ENCODE measurements around the gene AMH. TPM values are rescaled to one million over a fixed set of nuclear protein-coding genes. Genes with fewer than 3 reads are reported as not detected.

The AMH gene
- polyA plus RNA-seq, 1 experiment, result not detected

DNA sequence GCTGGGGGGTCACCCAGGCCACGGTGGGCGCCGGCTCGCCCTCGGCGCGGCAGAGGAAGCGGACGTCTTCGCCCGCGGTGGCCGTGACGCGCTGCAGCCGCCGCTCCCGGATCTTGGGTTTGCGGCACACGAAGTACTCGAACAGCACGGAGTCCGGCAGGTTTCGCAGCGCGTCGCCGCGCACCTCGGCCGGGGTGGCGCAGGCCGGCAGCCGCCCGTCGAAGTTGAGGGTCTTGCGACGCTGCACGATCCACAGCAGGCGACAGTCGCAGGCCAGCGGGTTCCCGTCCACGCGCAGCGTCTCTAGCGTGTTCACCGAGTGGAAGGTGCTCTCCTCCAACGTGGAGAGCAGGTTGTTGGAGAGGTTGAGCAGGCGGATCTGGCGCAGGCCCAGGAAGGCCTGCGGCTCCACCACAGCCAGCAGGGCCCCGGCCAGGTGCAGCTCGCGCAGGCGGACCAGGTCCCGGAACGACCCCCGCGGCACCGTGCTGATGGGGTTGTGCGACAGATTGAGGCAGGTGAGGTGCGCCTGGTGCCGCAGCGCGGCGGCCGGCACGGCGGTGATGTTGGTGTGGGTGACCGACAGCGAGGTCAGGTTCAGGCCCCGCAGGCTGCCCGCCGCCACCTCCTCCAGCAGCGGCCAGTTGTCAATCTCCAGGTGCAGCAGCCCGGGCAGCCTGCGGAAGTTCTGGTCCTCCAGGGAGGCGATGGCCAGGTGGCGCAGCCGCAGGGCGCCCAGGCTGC is 41.5 kb downstream of the AMH start:
- Histone ChIP-seq H3K27ac (ENCODE audit: low read depth, low read length) (no peak overlapping the region), H3K27me3 (ENCODE audit: control insufficient read depth, insufficient read depth, low read length) (peaks cover 59% of the 10 kb centered on the region), H3K4me3 (ENCODE audit: low read depth, low read length) (no peak overlapping the region), H3K9me3 (ENCODE audit: control insufficient read depth, insufficient read depth, low read length) (peaks cover 4% of the 10 kb centered on the region; the same call in 1 of the 2 replicates)
- no peak for DNase-seq (ENCODE audit: low read depth, low spot score)
- no peak for TF ChIP-seq CTCF (IDR thresholded peaks at IDR 0.05; ENCODE audit: low read depth, low read length)
- POLR2A ChIA-PET, result no interaction called here
- CTCF ChIA-PET, result interaction anchor here (1.0 kb wide), 1 partner anchor 16 kb away, joined by 3 read pairs; no protein-coding TSS in a partner anchor

DNA sequence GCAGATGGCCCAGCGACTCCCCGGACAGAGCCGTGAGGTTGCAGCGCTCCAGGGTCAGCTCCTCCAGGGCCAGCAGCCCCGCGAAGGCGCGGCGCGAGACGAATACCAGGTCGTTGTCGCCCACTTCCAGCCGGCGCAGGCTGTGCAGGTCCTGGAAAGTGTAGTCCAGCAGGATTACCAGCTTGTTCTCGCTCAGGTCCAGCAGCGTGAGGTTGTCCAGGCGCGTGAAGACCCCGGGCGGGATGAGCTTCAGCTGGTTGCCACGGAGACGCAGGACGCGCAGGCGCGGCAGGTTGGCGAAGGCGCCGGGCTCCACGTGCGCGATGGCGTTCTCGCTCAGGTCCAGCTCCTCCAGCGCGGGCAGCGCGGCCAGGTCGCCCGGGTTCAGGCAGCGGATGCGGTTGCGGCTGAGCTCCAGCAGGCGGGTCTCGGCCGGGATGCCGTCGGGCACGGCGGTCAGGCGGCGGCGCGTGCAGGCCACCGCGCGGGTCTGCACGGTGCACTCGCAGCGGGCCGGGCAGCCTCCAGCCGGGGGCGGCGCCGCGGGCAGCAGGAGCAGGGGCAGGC is 42.1 kb downstream of the AMH start:
- peaks cover 4% of the 10 kb centered on the region; the same call in 1 of the 2 replicates for H3K9me3 ChIP-seq (ENCODE audit: control insufficient read depth, insufficient read depth, low read length)
- no peak overlapping the region for H3K27ac ChIP-seq (ENCODE audit: low read depth, low read length)
- no peak for TF ChIP-seq CTCF (IDR thresholded peaks at IDR 0.05; ENCODE audit: low read depth, low read length)
- CTCF ChIA-PET, result interaction anchor here (1.0 kb wide), 1 partner anchor 17 kb away, joined by 3 read pairs; no protein-coding TSS in a partner anchor
- no peak for DNase-seq (ENCODE audit: low read depth, low spot score)
- POLR2A ChIA-PET, result no interaction called here
- H3K4me3 ChIP-seq (ENCODE audit: low read depth, low read length), result no peak overlapping the region
- peaks cover 65% of the 10 kb centered on the region for H3K27me3 ChIP-seq (ENCODE audit: control insufficient read depth, insufficient read depth, low read length)

DNA sequence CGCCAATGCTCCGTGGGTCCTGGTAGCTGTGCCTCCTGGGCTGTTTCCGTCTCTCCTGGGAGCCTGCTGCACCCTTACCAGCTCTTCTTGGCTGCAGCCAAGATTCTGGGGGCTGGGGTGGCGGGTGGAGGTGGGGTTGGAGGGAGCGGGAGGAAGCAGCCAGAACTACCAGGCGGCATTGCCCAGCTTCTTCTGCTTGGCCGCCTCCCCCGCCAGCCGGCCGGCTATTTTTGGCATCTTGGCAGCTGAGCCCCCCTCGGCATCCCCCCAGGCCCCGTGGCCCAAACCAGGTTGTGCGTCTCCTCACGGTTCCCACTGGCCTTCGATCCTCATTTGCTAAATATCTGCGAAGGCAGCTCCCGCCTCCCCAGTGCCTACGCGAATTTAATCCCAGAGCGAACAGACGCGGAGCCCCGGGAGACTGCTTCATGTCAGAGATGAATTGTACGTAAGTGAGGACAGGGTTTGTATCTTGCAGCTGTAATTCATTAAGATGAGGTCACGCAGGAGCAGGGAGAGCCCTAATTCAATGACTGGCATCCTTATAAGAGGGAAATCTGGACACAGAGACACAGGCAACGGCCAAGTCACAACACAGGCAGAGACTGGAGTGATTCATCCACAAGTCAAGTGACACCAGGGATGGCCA is 45.7 kb downstream of the AMH start:
- H3K9me3 ChIP-seq (ENCODE audit: control insufficient read depth, insufficient read depth, low read length), result no peaks in the 10 kb centered on the region; the same call in 1 of the 2 replicates
- H3K27me3 ChIP-seq (ENCODE audit: control insufficient read depth, insufficient read depth, low read length), result peaks cover 38% of the 10 kb centered on the region
- CTCF ChIA-PET, result interaction anchor here (0.6 to 1.2 kb wide), 5 partner anchors 20 to 1693 kb away, joined by 3 to 5 read pairs (median 3); no protein-coding TSS in a partner anchor
- POLR2A ChIA-PET, result interaction anchor here (0.6 to 1.3 kb wide), 2 partner anchors 9 to 702 kb away, joined by 3 to 6 read pairs; no protein-coding TSS in a partner anchor
- H3K4me3 ChIP-seq (ENCODE audit: low read depth, low read length), result 0 out of 2 replicates have a peak overlapping the region, but pooled peaks have one; percentile 4
- no peak for TF ChIP-seq CTCF (IDR thresholded peaks at IDR 0.05; ENCODE audit: low read depth, low read length)
- no peak overlapping the region for H3K27ac ChIP-seq (ENCODE audit: low read depth, low read length)
- no peak for DNase-seq (ENCODE audit: low read depth, low spot score)

DNA sequence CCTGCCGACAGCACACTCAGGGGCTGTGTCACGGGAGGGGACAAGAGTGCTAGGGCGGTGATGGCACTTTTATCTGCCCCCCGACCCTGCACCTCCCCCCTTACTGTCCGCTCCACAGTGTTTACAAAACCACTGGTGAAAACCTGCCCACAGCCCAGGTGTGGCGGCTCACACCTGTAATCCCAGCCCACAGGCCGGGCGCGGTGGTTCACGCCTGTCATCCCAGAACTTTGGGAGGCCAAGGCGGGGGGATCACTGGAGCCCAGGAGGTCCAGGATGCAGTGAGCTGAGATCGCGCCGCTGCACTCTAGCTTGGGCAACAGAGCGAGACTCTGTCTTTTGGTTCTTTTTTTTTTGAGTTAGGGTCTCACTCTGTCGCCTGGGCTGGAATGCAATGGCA is 47.0 kb downstream of the AMH start:
- CTCF ChIA-PET, result no interaction called here
- no peak overlapping the region for H3K27ac ChIP-seq (ENCODE audit: low read depth, low read length)
- H3K27me3 ChIP-seq (ENCODE audit: control insufficient read depth, insufficient read depth, low read length), result peaks cover 31% of the 10 kb centered on the region
- no peak for DNase-seq (ENCODE audit: low read depth, low spot score)
- H3K9me3 ChIP-seq (ENCODE audit: control insufficient read depth, insufficient read depth, low read length), result no peaks in the 10 kb centered on the region; the same call in 1 of the 2 replicates
- no peak for TF ChIP-seq CTCF (IDR thresholded peaks at IDR 0.05; ENCODE audit: low read depth, low read length)
- POLR2A ChIA-PET, result no interaction called here
- H3K4me3 ChIP-seq (ENCODE audit: low read depth, low read length), result no peak overlapping the region

Data from AG04450 (cell line).